Common myeloid progenitor, CD34-positive (primary cell): ENCODE results near the gene PGLYRP4. TPM values are rescaled to one million over a fixed set of nuclear protein-coding genes. Genes with fewer than 3 reads are reported as not detected.

ENCODE experiments used
- CTCF ChIA-PET: fragments of 350-600 bp; sonication (Branson Sonifier 250); formaldehyde crosslinking; loops from one replicate; lab custom pipeline; 2021; ENCODE audit warnings: antibody characterized with exemption; lab: Charles Lee
- POLR2A ChIA-PET: fragments of 350-600 bp; sonication (Branson Sonifier 250); formaldehyde crosslinking; loops from one replicate; lab custom pipeline; 2021; ENCODE audit warnings: antibody characterized with exemption; lab: Charles Lee
- DNase-seq, 3 donors: peaks; one replicate each; pipeline versions ENCODE4 v3.0.0 to v3.0.0-alpha.2; 2013
- H3K27ac ChIP-seq, 2 experiments: 1 replicate in 1 of 2; 2 replicates in 1 of 2; pipeline ENCODE4 v1.7.0; 2013; ENCODE audit warnings: inconsistent platforms in 2 of 2, low read length in 2 of 2, mild to moderate bottlenecking in 2 of 2, low read depth in 1 of 2, moderate library complexity in 1 of 2; ENCODE audit not compliant: severe bottlenecking in 2 of 2, insufficient read depth in 1 of 2, poor library complexity in 1 of 2
- H3K27me3 ChIP-seq, 5 experiments: replicated peaks in 2 of 5; 1 replicate in 3 of 5; 2 replicates in 2 of 5; pipeline versions ENCODE4 v1.6.1 to v1.7.0; 2013; ENCODE audit warnings: low read length in 4 of 5, mild to moderate bottlenecking in 2 of 5, moderate library complexity in 2 of 5, inconsistent platforms in 1 of 5; ENCODE audit not compliant: insufficient read depth in 5 of 5, control insufficient read depth in 4 of 5
- H3K36me3 ChIP-seq, 4 experiments: 1 replicate in 2 of 4; 2 replicates in 2 of 4; pipeline versions ENCODE4 v1.6.1 to v1.7.0; 2013; ENCODE audit warnings: low read length in 3 of 4, control low read depth in 1 of 4, mild to moderate bottlenecking in 1 of 4; ENCODE audit not compliant: control insufficient read depth in 4 of 4, insufficient read depth in 4 of 4
- H3K4me1 ChIP-seq, 4 experiments: 1 replicate in 3 of 4; 2 replicates in 1 of 4; pipeline versions ENCODE4 v1.6.1 to v1.7.1; 2013; ENCODE audit warnings: low read length in 3 of 4, mild to moderate bottlenecking in 3 of 4, control low read depth in 1 of 4, inconsistent platforms in 1 of 4, moderate library complexity in 1 of 4; ENCODE audit not compliant: control insufficient read depth in 4 of 4, insufficient read depth in 4 of 4; ENCODE audit errors: control extremely low read depth in 1 of 4
- H3K4me3 ChIP-seq, 7 experiments: 1 replicate in 4 of 7; 2 replicates in 3 of 7; pipeline versions ENCODE4 v1.5.1 to v1.7.0; 2013; ENCODE audit warnings: mild to moderate bottlenecking in 7 of 7, low read length in 6 of 7, moderate library complexity in 6 of 7, inconsistent platforms in 2 of 7, low read depth in 2 of 7, control low read depth in 1 of 7; ENCODE audit not compliant: insufficient read depth in 4 of 7, control insufficient read depth in 1 of 7; ENCODE audit errors: extremely low read depth in 1 of 7
- H3K9me3 ChIP-seq, 5 experiments: 1 replicate in 4 of 5; 2 replicates in 1 of 5; pipeline versions ENCODE4 v1.6.1 to v1.7.1; 2013; ENCODE audit warnings: low read length in 4 of 5, mild to moderate bottlenecking in 2 of 5, inconsistent platforms in 1 of 5, low read depth in 1 of 5, moderate library complexity in 1 of 5; ENCODE audit not compliant: control insufficient read depth in 4 of 5, insufficient read depth in 2 of 5; ENCODE audit errors: control extremely low read depth in 1 of 5
- WGBS: methylation state at CpG from one replicate; pipeline ENCODE4 v1.1.5; 2013; ENCODE audit not compliant: insufficient coverage; 5-methylcytosine and 5-hydroxymethylcytosine counted together
- polyA plus RNA-seq: library from polyadenylated mRNA; unstranded; fragments of 120-200 nt; gene quantifications from one replicate; pipeline ENCODE4 v1.2.1, GENCODE V29; 2013

The PGLYRP4 gene, protein sequence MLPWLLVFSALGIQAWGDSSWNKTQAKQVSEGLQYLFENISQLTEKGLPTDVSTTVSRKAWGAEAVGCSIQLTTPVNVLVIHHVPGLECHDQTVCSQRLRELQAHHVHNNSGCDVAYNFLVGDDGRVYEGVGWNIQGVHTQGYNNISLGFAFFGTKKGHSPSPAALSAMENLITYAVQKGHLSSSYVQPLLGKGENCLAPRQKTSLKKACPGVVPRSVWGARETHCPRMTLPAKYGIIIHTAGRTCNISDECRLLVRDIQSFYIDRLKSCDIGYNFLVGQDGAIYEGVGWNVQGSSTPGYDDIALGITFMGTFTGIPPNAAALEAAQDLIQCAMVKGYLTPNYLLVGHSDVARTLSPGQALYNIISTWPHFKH
- 0.05 TPM for polyA plus RNA-seq

DNA sequence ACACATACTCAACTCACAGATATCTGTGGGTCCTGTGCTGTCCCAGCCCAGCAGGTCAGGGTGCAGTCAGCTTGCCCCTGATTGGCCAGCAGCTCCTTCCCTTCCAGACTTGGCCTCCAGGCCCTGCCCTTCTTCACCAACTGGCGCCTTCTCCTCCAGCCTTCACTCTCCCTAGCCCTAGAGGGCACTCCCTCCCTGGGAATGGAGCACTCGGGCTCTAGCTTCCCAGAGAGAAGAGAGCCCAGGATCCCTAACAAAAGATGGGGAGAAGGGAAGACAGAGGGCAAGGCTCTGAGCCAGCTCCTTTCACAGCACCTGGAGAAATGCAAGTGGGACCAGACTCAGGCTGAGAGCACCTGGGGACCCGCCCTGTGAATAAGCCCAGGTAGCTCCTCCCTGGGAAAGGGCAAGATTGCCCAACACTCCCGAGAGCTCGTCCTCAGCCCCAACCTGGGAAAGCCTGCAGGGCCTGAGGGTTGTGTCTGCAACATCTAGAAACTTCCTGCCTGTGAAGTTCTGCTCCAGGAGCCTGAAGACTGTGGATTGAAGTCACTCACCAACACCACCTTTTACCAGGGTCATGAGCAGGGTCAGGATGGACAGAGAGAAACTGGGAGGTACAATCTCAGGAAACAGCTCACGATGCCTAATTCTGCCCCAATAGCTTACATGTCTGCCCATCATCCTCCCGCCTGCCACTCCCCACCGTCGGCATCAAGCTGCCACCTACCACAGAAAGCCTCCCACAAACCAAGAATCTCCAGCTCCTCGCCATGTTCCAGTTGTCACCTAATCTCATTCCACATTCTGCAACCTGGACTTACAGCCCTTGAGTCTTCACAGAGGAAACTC lies at the start of gene PGLYRP4:
Gene PGLYRP4 (minus strand): TSS at position 331 of the 852 bp plus-strand sequence. CDS start 909 bp downstream, outside the sequence.
- 73% methylated on average over 8 of the region's 10 CpGs for WGBS
- ChIA-PET POLR2A (no interaction called here), CTCF (interaction anchor here (0.6 to 8.5 kb wide), 9 partner anchors 9 to 223 kb away, joined by 3 to 199 read pairs (median 4); no protein-coding TSS in a partner anchor)
- no peak within 1 kb of the TSS for H3K27ac ChIP-seq
- no peaks in the 10 kb centered on the region for H3K36me3 ChIP-seq
- H3K4me3 ChIP-seq = no peak within 1 kb of the TSS
- no peak for DNase-seq
- H3K9me3 ChIP-seq = no peaks in the 10 kb centered on the region
- peaks cover 10 to 36% (median 29%) of the 10 kb centered on the region in 4 experiments for H3K4me1 ChIP-seq
- no peaks in the 10 kb centered on the region for H3K27me3 ChIP-seq

DNA sequence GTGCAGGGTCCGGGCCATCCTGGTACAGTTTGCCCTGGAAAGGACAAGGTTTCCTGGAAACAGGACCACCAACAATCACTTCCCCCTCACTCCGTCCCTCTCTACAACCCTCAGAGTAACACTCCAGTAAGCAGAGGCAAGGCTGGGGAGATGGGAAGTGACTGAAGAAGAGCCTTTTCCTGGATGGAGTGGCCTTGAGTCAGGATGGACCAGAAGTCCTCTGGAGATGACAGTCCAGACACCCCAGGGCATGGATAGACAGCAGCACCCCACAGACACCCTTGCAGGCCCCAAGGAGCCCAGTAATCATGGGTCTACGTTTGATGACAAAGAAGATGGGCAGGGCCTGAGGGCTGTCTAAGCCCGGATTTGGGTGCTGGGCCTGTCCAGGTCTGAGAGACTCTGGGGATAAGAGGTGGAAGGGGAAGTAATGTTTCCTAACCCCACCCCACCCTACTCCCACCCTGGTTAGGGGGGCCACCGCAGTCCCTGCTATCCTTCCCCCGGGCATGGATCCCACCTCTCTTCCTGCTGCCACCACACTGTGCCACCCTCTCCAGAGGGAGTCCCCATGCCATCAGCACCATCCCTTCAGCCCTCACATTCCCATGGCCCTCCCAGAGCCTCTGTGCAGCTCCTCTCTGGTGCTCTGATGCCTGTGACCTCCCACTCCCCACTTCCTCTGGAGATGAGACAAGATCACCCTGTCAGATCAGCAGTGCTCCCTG lies 49.4 kb upstream of the PGLYRP4 start:
- H3K4me3 ChIP-seq = no peak overlapping the region
- no peak for DNase-seq
- no peaks in the 10 kb centered on the region for H3K36me3 ChIP-seq
- H3K9me3 ChIP-seq = no peaks in the 10 kb centered on the region
- H3K27me3 ChIP-seq = peaks cover 0 to 3% (median 0%) of the 10 kb centered on the region in 5 experiments
- CTCF ChIA-PET = interaction anchor here (2.1 to 2.7 kb wide), 2 partner anchors 42 to 44 kb away, joined by 4 to 20 read pairs; no protein-coding TSS in a partner anchor
- peaks cover 0 to 3% (median 0%) of the 10 kb centered on the region in 4 experiments for H3K4me1 ChIP-seq
- POLR2A ChIA-PET = interaction anchor here (0.7 kb wide), 1 partner anchor 36 kb away, joined by 3 read pairs; no protein-coding TSS in a partner anchor
- H3K27ac ChIP-seq = no peak overlapping the region
- 90% methylated on average over 3 of the region's 6 CpGs for WGBS

DNA sequence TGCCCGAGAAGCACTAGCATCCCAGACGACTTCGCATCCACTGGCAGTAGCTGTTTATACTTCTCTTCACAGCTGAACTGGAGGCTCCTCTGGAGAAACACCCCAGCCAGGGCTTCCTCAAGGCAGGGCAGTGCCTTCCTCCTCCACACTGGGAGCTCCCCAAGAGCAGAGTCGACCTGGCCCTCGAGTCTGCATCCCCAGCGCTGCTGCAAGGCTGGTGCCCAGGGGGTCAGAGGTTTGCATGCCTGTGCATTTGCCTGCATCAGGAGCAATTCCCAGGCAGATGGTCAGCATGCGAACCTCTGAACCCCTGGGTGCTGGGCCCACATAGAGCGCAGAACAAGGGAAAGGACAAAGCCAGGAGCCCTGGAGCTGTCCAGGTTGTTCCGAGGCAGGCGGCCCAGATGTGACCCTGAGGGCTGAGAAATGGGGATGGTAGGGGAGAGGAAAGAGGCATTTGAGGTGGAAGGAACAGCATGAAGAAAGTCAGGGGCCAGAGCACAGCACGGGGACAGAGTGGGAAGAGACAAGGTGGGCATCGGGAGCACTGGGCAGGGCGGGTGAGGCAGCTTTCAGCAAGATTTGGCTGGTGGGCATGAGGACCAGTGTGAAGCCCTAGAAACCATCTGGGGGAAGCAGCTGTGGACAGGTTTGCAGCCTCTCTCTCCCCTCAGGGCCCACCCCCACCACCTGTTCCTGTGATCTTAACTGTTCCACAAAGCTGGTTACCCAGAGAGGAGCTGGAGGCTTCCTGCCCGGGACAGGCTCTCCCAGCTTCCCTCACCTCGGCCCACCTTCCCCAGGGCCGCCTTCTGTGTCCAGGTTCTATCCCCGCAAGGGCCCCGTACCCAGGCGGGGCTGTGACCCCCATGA lies 48.6 kb upstream of the PGLYRP4 start:
- ChIA-PET POLR2A (interaction anchor here (0.7 kb wide), 1 partner anchor 35 kb away, joined by 3 read pairs; no protein-coding TSS in a partner anchor), CTCF (interaction anchor here (1.3 to 2.1 kb wide), 2 partner anchors 21 to 41 kb away, joined by 3 to 4 read pairs; partner anchors contain the start of gene S100A12)
- DNase-seq = no peak
- no peaks in the 10 kb centered on the region for H3K9me3 ChIP-seq
- no peak overlapping the region for H3K4me3 ChIP-seq
- WGBS = over 99% methylated on average over 17 of the region's 19 CpGs
- peaks cover 0 to 3% (median 0%) of the 10 kb centered on the region in 5 experiments for H3K27me3 ChIP-seq
- H3K36me3 ChIP-seq = no peaks in the 10 kb centered on the region
- peaks cover 0 to 3% (median 0%) of the 10 kb centered on the region in 4 experiments for H3K4me1 ChIP-seq
- no peak overlapping the region for H3K27ac ChIP-seq

DNA sequence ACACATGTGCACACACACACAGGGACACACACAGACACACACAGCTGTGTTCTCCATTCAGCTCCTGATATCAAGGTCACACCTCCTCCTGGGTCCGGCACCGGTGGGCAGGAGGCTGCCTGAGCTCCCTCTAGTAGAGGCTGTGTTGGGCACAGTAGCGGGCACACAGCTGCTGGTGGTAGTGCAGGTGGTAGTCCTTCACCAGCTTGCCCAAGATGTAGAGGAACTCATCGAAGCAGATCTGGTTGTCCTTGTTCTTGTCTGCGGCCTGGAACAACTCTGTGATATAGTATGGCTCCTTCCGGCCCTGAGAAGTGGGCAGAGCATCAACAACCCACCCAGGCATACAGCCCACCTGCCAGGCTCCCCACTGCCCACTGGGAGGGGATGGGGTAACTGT lies 47.8 kb upstream of the PGLYRP4 start:
- no peaks in the 10 kb centered on the region for H3K36me3 ChIP-seq
- POLR2A ChIA-PET = no interaction called here
- no peaks in the 10 kb centered on the region for H3K9me3 ChIP-seq
- DNase-seq = no peak
- 100% methylated on average over 6 of the region's 6 CpGs for WGBS
- CTCF ChIA-PET = interaction anchor here (1.1 to 2.1 kb wide), 5 partner anchors 10 to 52 kb away, joined by 3 to 4 read pairs (median 4); partner anchors contain the start of gene S100A12
- H3K4me1 ChIP-seq = peaks cover 0 to 4% (median 1%) of the 10 kb centered on the region in 4 experiments
- no peak overlapping the region for H3K4me3 ChIP-seq
- no peak overlapping the region for H3K27ac ChIP-seq
- H3K27me3 ChIP-seq = no peaks in the 10 kb centered on the region

DNA sequence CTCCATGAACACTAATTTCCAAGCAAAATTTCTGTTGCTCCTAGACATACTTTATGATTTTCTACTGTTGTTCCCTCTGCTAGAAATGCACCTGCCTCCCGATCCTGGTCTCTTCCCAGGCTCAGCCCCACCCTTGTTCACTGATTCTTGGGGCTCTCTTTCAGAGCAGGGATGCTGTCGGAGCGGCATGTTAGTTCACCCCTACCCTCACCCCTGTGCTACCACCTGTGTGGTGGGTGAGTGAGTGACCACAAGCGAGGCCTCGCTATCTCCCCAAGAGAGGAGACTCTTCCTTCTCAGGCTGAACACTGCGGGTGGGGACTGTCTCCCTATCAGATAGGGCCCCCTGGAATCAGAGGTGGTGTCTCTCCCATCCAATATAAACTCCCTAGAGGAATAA lies 47.1 kb upstream of the PGLYRP4 start:
- peaks cover 0 to 11% (median 6%) of the 10 kb centered on the region in 4 experiments for H3K4me1 ChIP-seq
- DNase-seq = no peak
- no peak overlapping the region for H3K27ac ChIP-seq
- H3K36me3 ChIP-seq = no peaks in the 10 kb centered on the region
- H3K4me3 ChIP-seq = no peak overlapping the region
- H3K9me3 ChIP-seq = no peaks in the 10 kb centered on the region
- ChIA-PET CTCF (interaction anchor here (1.1 to 2.1 kb wide), 4 partner anchors 11 to 52 kb away, joined by 4 read pairs; no protein-coding TSS in a partner anchor), POLR2A (interaction anchor here (0.7 kb wide), 1 partner anchor 12 kb away, joined by 3 read pairs; no protein-coding TSS in a partner anchor)
- no peaks in the 10 kb centered on the region for H3K27me3 ChIP-seq
- 87% methylated on average over 3 of the region's 6 CpGs for WGBS
